ENCODE measurements around the gene COX4I2. TPM values are rescaled to one million over a fixed set of nuclear protein-coding genes. Genes with fewer than 3 reads are reported as not detected.

Gene COX4I2
- polyA plus RNA-seq, 1 experiment = not detected

GRCh38 chr20:31605031-31605901, 32.4 kb upstream of the COX4I2 start, which contains the start of gene ID1:
Gene ID1, plus strand, starts transcription at chr20:31605289. Its CDS starts 99 bp downstream, at chr20:31605388.
- no peaks in the 10 kb centered on the region for H3K27me3 ChIP-seq (ENCODE audit: control insufficient read depth, insufficient read depth, low read length)
- CTCF ChIA-PET = interaction anchor here (1.0 to 20.1 kb wide), 7 partner anchors 7 to 118 kb away, joined by 3 to 667 read pairs (median 6); no protein-coding TSS in a partner anchor
- DNase-seq (ENCODE audit: low read depth) = peak; percentile 70
- TF ChIP-seq CTCF (IDR thresholded peaks at IDR 0.05; ENCODE audit: insufficient read depth, low read depth, low read length) = no peak
- peak within 1 kb of the TSS; percentile 76 for H3K4me3 ChIP-seq (ENCODE audit: low read depth, low read length)
- POLR2A ChIA-PET = interaction anchor here (0.6 to 1.4 kb wide), 5 partner anchors 9 to 165 kb away, joined by 3 to 14 read pairs (median 6); no protein-coding TSS in a partner anchor
- no peaks in the 10 kb centered on the region for H3K36me3 ChIP-seq (ENCODE audit: control insufficient read depth, insufficient read depth, low read length)

GRCh38 chr20:31605902-31606803, 31.6 kb upstream of the COX4I2 start:
- peak overlapping the region; percentile 76 for H3K4me3 ChIP-seq (ENCODE audit: low read depth, low read length)
- H3K36me3 ChIP-seq (ENCODE audit: control insufficient read depth, insufficient read depth, low read length) = no peaks in the 10 kb centered on the region
- ChIA-PET CTCF (interaction anchor here (0.8 to 20.1 kb wide), 7 partner anchors 11 to 62 kb away, joined by 3 to 667 read pairs (median 3); no protein-coding TSS in a partner anchor), POLR2A (interaction anchor here (0.6 to 1.4 kb wide), 2 partner anchors 8 to 10 kb away, joined by 6 to 14 read pairs; no protein-coding TSS in a partner anchor)
- DNase-seq (ENCODE audit: low read depth) = no peak
- TF ChIP-seq CTCF (IDR thresholded peaks at IDR 0.05; ENCODE audit: insufficient read depth, low read depth, low read length) = no peak
- H3K27me3 ChIP-seq (ENCODE audit: control insufficient read depth, insufficient read depth, low read length) = no peaks in the 10 kb centered on the region

GRCh38 chr20:31606804-31607639, 30.7 kb upstream of the COX4I2 start:
- TF ChIP-seq CTCF (IDR thresholded peaks at IDR 0.05; ENCODE audit: insufficient read depth, low read depth, low read length) = no peak
- no peak for DNase-seq (ENCODE audit: low read depth)
- ChIA-PET POLR2A (interaction anchor here (0.6 to 1.0 kb wide), 4 partner anchors 11 to 77 kb away, joined by 3 to 12 read pairs (median 7); no protein-coding TSS in a partner anchor), CTCF (interaction anchor here (0.8 to 20.1 kb wide), 5 partner anchors 20 to 63 kb away, joined by 3 to 667 read pairs (median 4); no protein-coding TSS in a partner anchor)
- Histone ChIP-seq H3K36me3 (ENCODE audit: control insufficient read depth, insufficient read depth, low read length) (no peaks in the 10 kb centered on the region), H3K27me3 (ENCODE audit: control insufficient read depth, insufficient read depth, low read length) (no peaks in the 10 kb centered on the region), H3K4me3 (ENCODE audit: low read depth, low read length) (peak overlapping the region; percentile 76)

GRCh38 chr20:31607640-31608250, 30.0 kb upstream of the COX4I2 start:
- Histone ChIP-seq H3K4me3 (ENCODE audit: low read depth, low read length) (no peak overlapping the region), H3K27me3 (ENCODE audit: control insufficient read depth, insufficient read depth, low read length) (no peaks in the 10 kb centered on the region), H3K36me3 (ENCODE audit: control insufficient read depth, insufficient read depth, low read length) (no peaks in the 10 kb centered on the region)
- ChIA-PET CTCF (interaction anchor here (1.1 to 20.1 kb wide), 3 partner anchors 16 to 50 kb away, joined by 4 to 667 read pairs (median 454); no protein-coding TSS in a partner anchor), POLR2A (interaction anchor here (0.6 to 1.0 kb wide), 3 partner anchors 12 to 37 kb away, joined by 3 to 9 read pairs (median 5); no protein-coding TSS in a partner anchor)
- no peak for TF ChIP-seq CTCF (IDR thresholded peaks at IDR 0.05; ENCODE audit: insufficient read depth, low read depth, low read length)
- no peak for DNase-seq (ENCODE audit: low read depth)
